HG02884 (cell line): ENCODE results near the gene CIP2A.

Source experiments
- ATAC-seq: cut with Tn5 transposase; IDR thresholded peaks from one replicate; pipeline ENCODE4 v1.9.1; 2021; ENCODE audit warnings: mild to moderate bottlenecking, moderate library complexity; ENCODE audit not compliant: unreplicated experiment

Gene CIP2A

GRCh38 chr3:108564564-108564963 is 24.7 kb downstream of the CIP2A start:
- no peak for ATAC-seq

DNA sequence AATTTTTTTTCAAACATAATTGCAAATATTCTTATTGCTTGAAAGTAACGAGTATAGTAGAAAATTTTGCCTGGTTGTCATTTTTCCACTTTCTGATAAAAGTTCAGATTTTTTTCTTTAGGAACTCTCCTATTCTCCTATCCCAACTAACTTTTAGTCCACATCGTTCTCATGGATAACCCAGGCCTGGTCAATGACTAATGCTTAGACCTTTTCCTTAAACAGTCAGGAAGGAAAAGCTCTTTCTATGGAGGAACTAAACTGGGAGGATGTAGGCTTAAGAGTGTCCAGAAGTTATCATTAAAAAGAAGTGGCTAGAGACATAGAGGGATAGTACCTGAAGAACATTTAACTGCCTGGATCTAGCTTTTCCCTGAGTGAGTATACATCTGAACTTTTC is 26.7 kb downstream of the CIP2A start:
- ATAC-seq, result no peak

DNA sequence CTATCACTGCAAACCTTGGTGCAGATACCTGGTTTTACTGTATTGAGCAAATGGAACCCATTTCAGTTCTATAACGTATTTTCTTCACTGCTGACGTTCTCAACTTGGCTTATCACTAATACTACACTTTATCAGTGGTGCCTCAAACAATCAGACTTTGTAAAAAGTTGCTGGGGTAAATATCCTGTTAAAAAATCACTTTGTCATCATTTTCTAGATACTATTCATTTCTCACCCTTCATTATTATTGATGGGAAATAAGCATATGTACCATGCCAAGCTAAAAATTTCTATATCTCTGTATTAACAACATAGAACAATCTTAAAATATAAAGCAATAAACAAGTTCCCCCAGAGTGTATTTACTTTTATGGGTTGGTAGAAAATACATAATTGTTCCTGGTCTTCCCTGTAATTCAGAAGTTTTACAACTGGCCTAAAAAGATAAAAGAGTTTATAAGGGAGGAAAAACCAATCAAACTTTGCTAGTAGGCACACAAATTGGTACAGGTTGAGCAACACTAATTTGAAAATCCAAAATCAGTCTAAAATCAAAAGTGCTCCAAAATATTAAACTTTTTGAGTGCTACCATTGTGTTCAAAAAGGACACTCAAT is 33.2 kb downstream of the CIP2A start:
- ATAC-seq, result no peak

GRCh38 chr3:108554913-108555571 is 34.2 kb downstream of the CIP2A start:
- ATAC-seq, result no peak

GRCh38 chr3:108554229-108554628 is 35.0 kb downstream of the CIP2A start:
- no peak for ATAC-seq

DNA sequence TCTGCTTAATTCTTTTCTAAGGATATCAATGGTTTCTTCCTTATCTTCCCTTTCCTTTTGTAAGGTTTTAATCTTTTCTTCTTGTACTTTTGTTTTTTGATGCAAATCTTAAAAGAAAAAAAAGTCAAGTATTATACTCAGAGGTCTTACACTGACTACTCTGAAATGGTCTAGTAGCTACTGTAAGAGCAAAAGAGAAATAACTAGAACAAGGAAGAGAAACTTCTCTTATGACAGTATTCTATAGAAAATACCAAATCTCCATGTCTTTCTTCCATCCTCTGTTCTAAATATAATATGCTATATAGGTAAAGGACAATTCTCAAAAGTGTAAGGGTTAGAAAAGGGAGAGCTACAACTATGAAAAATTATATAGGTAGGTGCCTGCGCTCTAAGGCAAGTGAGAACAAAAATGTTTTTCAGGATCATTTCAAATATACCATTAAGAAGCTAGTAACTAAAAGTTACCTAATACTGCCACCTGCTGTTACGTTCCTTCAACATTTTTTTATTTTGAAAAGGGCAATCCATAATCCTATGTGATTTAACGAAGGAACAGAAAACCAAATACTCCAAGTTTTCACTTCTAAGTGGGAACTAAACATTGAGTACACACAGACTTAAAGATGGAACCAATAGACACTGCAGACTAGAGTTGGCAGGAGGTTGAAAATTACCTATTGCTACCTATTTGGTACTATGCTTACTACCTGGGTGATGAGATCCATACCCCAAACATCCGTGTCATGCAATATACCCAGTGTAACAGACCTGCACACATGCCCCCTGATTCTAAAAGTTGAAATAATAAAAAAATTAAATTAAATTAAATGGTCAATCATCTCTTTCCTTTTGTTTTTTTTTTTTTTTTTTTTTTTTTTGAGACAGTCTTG is 36.7 kb downstream of the CIP2A start:
- ATAC-seq, result no peak

DNA sequence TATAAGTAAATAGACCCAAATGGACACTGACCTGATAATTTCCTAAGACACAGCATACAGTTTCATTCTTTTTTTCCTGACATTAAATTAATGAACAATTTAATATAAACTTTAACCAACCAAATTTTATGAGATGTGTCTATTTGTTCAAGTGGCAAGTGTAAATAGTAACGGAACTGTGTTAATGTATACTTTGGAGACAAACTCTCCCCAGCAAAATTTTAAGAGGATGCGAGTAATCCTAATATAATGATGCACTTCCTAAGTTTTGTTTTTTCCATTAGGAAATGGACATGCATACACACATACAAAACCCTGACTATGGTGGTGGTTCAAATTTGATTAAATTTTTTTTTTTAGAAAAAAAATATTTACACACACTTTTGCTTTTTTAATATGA is 40.4 kb downstream of the CIP2A start:
- no peak for ATAC-seq

- no peak for ATAC-seq
These were observed 40.9 kb downstream of the CIP2A start for GRCh38 chr3:108548304-108548703.

- ATAC-seq, result no peak
These were observed 42.5 kb downstream of the CIP2A start for GRCh38 chr3:108546692-108547091.

DNA sequence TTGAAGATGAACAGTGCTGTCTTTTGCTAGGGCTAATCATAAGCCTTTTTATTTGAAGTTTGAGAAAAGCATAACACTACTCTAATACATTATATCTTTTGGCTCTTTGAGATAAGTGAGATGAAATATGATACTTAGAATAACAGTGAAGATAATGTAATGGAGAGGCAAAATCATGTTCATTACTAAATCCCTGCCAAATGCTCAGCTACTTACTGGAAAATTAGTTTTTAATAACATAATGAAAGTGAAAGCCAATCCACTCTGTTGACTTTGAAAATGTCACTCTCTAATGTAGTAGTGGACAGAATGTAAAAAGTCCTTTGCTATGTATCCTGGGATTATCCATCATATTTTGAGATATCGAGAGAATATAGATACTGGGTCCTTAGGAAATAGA is 43.0 kb downstream of the CIP2A start:
- ATAC-seq, result no peak

GRCh38 chr3:108538083-108538482 is 51.2 kb downstream of the CIP2A start:
- no peak for ATAC-seq

DNA sequence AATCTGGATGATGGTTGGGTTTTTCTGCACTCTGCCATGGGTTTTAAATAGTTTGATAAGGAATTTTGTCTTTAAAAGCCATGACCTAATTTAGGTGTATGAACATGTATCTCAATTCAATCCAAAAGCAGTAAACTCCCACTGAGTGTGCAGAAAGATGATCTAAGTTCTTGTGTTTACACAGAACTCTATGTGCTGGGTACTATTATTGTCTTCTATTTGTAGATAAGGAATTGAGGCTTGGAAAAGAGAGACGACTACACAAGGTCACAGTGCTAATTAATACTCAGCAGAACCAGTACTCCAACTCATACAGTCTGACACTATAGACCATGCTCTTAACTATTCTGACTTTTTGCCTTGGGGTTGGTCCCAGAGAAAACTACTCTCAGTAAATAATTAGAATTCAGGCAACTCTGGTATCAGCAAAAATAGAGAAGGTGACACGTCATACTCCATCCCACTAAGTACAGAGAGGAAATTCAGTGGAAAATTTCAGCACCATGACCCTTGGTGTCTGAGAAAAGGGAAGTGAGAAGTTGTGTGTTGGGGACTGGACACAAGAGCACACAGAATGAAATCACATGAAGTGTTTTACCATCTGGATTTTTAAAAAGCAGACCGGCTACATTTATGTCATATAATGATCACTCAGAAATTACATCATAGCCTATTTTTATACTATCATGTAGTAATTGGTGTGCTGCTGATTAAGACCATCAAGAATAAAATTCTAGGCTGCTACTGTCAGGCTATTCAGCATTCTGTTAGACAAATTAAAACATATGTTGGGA is 60.6 kb downstream of the CIP2A start:
- peak; percentile 96 for ATAC-seq

DNA sequence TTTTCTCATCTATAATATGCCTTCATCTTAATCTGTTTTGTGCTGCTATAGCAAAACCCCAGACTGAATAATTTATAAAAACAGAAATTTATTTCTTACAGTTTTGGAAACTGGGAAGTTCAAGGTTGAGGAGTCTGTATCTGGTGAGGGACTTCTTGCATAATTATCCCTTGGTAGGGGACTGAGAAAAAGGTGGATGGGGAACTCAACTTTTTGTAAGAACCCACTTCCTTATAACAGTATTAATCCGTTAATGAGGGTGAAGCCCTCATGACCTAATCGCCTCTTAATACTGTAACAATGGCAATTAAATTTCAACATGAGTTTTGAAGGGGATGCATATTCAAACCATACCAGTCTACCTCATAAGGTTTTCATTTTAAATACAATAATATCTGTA is 61.4 kb downstream of the CIP2A start:
- ATAC-seq, result no peak

DNA sequence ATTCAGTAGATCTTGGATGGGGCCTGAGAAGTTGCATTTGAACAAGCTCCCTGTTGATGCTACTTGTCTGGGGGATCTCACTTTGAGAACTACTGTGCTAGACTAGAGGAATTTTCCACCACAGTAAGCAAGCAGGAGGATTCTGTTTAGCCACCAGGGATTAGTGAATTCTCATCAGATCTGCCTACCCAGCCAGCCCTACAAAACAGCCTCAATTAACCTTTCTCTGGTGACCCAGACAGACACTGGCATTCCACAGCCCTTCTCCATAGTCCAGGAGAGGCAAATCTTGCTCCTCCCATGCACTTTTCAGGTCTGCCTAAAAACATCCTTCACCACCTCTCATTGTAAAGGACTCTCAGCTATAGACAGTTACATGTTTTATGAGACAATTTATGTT is 62.1 kb downstream of the CIP2A start:
- ATAC-seq, result no peak

- no peak for ATAC-seq
These were observed 63.3 kb downstream of the CIP2A start for GRCh38 chr3:108525971-108526370.

- no peak for ATAC-seq
These were observed 64.0 kb downstream of the CIP2A start for GRCh38 chr3:108525256-108525655.

DNA sequence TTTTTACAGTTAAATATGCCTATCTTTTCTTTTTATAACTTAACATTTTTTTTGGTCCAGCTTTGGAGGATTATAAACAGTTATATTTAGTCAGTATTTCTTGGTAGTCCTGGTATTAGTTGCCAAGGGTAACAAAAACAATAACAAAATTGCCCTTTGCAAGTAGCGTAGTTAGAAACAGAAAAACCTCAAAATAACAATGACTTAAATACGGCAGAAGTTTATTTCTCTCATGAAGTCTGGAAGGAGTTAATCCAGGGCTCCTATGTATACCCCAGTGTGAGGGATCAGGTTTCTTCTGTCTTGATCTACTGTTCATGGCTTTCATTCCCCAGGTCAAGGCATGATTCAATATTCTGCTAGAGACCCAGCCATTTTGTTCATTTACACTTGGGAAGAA is 64.7 kb downstream of the CIP2A start:
- ATAC-seq, result no peak

DNA sequence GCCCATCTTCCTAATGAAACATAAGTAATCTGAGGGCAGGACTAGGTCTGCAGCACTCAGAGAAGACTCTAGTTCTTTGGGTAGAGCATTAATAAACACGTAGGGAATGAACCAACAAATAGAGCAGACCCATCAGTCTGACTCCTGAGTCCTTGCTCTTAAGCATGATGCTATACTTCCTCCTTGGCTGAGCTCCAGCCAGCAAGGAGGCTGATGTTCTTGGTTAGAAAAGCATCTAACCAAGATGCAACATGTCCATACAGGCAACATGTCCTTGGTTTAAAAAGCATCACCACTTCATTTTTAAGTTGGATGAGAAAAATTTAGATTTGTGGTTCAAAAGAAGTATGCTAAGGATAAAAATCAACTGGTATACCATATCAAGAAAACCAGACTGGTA is 70.3 kb downstream of the CIP2A start:
- ATAC-seq, result no peak

GRCh38 chr3:108516881-108517280 is 72.4 kb downstream of the CIP2A start:
- ATAC-seq, result no peak

GRCh38 chr3:108513961-108514360 is 75.3 kb downstream of the CIP2A start:
- ATAC-seq, result no peak

DNA sequence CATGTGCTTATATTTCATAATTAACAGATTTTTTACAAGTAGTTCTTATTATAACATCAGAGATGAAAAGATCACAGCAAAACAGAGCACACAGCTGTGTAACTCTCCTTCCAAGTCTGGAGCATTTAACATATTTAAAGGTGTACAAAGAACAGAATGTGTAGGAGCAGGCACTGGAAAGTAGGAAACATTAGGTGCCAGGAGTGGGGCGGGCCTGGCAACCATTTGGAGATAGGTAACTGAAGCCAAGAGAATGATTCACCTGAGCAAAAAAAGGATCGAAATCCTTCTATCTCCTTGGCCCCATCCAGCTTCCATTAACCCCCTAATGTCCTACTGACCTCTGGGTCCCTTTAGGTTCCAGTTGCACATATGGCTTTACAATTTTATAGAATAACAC is 76.6 kb downstream of the CIP2A start:
- no peak for ATAC-seq
